LNCAP (cell line): ENCODE data around the gene OR4D2.
A peak's percentile ranks its signal among the peaks of the same experiment; 100 is the strongest.

Source experiments
- CTCF ChIP-seq: fragments of 450-650 bp; IDR thresholded peaks from 2 replicates; pipeline ENCODE4 v1.5.1; 2017; ENCODE audit warnings: mild to moderate bottlenecking

Gene OR4D2

DNA sequence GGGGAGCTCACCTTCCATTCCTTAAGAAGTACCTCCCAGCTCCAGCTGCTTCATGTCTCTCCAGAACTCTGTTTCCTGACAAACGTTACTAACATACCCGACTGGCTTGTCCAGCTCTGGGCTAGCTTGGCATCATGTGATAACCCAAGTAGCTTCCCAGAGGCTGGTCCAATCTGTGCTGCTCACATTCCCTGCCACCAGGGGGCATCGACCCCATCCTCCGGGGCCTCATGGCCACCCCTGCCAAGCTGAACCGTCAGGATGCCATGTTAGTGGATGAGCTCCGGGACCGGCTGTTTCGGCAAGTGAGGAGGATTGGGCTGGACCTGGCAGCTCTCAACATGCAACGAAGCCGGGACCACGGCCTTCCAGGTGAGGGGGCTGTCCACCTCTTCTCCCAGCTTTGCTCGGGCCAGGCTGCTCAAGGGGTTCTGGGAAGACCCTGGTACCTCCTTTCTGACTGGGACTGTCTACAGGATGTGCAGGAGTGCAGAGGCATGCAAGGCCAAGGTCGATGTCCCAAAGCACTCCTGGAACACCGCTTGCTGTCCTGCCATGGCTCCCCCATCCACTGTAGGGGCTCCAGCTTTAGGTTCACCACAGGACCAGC is 33.3 kb downstream of the OR4D2 start:
- peak; percentile 62 for TF ChIP-seq CTCF

- TF ChIP-seq CTCF = no peak
Measured at GRCh38 chr17:58202859-58203258, 36.1 kb downstream of the OR4D2 start.

DNA sequence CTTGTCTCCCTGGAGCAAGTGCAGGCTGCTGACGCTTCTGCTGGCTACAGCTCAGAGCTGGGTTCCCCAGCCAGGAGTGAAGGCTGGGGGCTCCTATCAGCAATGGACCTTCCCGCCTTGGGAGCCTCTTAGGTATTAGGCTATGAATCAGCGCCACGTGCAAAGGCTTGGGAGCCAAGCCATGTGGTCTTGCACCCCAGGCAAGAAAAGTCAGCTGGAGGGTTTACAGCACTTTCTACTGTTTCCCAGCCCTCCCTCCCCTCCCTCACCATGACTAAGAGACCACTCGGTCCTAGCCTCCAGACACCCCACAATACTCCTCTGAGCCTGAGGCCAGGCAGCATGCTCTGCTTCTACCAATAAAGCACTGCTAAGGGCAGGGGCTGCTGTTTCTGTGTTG is 38.0 kb downstream of the OR4D2 start:
- no peak for TF ChIP-seq CTCF

DNA sequence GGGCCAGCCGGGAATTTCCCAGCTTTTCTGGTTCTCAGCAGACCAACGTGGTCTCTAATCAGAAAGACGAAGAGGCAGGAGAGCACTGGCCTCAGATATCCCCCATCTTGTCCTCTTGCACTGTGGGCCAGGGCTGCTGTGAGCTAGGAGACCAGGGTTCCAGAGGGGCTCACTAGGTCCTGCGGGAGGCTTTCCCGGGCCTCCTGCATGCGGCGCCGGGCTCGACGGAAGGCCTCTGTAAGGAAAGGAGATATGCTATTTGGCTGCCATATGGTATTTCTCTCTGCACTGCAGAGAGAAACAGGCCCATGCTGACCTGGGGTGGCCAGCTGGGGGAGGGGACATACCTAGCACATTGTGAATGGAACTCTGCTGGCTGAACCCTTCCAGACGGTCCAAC is 39.2 kb downstream of the OR4D2 start:
- no peak for TF ChIP-seq CTCF

DNA sequence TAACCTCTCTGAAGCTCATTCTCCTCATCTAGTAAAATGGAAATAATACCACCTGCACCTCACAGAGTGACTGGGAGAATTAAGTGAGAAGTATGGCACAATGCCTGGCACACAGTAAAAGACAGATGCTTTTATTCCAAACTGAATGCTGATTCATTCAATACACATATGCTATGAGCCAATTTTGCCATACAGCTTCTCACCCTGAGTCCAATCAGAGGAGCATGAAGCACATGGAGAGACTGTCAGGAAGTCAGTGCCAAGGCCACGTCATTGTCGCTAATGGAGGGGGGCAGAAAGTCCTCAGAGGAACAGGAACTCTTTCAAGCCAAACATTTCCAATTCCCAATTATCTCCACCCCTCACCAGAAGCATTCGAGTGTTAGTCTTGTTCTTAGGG is 40.7 kb downstream of the OR4D2 start:
- no peak for TF ChIP-seq CTCF

GRCh38 chr17:58208344-58208743 is 41.6 kb downstream of the OR4D2 start:
- no peak for TF ChIP-seq CTCF

GRCh38 chr17:58210922-58211321 is 44.1 kb downstream of the OR4D2 start:
- no peak for TF ChIP-seq CTCF

GRCh38 chr17:58215685-58216084 is 48.9 kb downstream of the OR4D2 start:
- TF ChIP-seq CTCF = 0 out of 2 replicates have a peak, but pooled peaks have one; percentile 8
